ENCODE measurements around the gene FRYL.

- TF ChIP-seq CHD1 (IDR thresholded peaks at IDR 0.05; ENCODE audit: low read depth, low read length) (no peak), ATF3 (IDR thresholded peaks at IDR 0.05; ENCODE audit: insufficient read depth, low read depth, low read length) (no peak), EGR1 (IDR thresholded peaks at IDR 0.05; ENCODE audit: borderline replicate concordance, low read depth, low read length) (no peak), EP300 (IDR thresholded peaks at IDR 0.05; ENCODE audit: borderline replicate concordance in 1 of 2, low read depth in 2 of 2, low read length in 2 of 2) (no peak), JUND (IDR thresholded peaks at IDR 0.05; ENCODE audit: low read length) (no peak), RXRA (IDR thresholded peaks at IDR 0.05; ENCODE audit: insufficient read depth, low read depth, low read length) (no peak), TCF12 (IDR thresholded peaks at IDR 0.05; ENCODE audit: low read depth, low read length) (no peak), POLR2AphosphoS5 (IDR thresholded peaks at IDR 0.05; ENCODE audit: low read depth, low read length) (no peak), RAD21 (IDR thresholded peaks at IDR 0.05 in 1 of 2, conservative IDR thresholded peaks at IDR 0.05 in 1 of 2; ENCODE audit: low read depth in 2 of 2, low read length in 2 of 2) (no peak)
These were observed 275.7 kb downstream of the FRYL start for GRCh38 chr4:48504352-48504751.

Measured in H1 (cell line).